ENCODE data around the gene NAMPT.

Gene NAMPT

GRCh38 chr7:106243893-106244292 lies 40.9 kb downstream of the NAMPT start:
- TF ChIP-seq CTCF (conservative IDR thresholded peaks at IDR 0.05), result no peak
- no peak overlapping the region for H3K27ac ChIP-seq

GRCh38 chr7:106239406-106239805 lies 45.4 kb downstream of the NAMPT start:
- 0 out of 2 replicates have a peak overlapping the region, but pooled peaks have one; percentile 1 for H3K27ac ChIP-seq
- no peak for TF ChIP-seq CTCF (conservative IDR thresholded peaks at IDR 0.05)

- TF ChIP-seq CTCF (conservative IDR thresholded peaks at IDR 0.05), result no peak
- 0 out of 2 replicates have a peak overlapping the region, but pooled peaks have one; percentile 1 for H3K27ac ChIP-seq
Measured at GRCh38 chr7:106238830-106239229, 46.0 kb downstream of the NAMPT start.

- no peak overlapping the region for H3K27ac ChIP-seq
- TF ChIP-seq CTCF (conservative IDR thresholded peaks at IDR 0.05), result no peak
Measured at GRCh38 chr7:106236065-106236464, 48.7 kb downstream of the NAMPT start.

GRCh38 chr7:106234425-106234824 lies 50.4 kb downstream of the NAMPT start:
- TF ChIP-seq CTCF (conservative IDR thresholded peaks at IDR 0.05), result no peak
- H3K27ac ChIP-seq, result no peak overlapping the region

GRCh38 chr7:106231856-106232490 lies 52.8 kb downstream of the NAMPT start:
- no peak overlapping the region for H3K27ac ChIP-seq
- no peak for TF ChIP-seq CTCF (conservative IDR thresholded peaks at IDR 0.05)

- no peak for TF ChIP-seq CTCF (conservative IDR thresholded peaks at IDR 0.05)
- no peak overlapping the region for H3K27ac ChIP-seq
Measured at GRCh38 chr7:106225856-106226255, 58.9 kb downstream of the NAMPT start.

All from VCaP (cell line).